Amygdala (tissue), 56 donors: ENCODE measurements around the gene RNASEH2A.
"Not testable (repeated sequence)": the region's sequence is repeated elsewhere in the genome, so short reads cannot be mapped to it uniquely, and the experiment has no call there.

Experiments used
- DNase-seq, 56 donors: peaks; one replicate each; lab custom pipeline; 2025; lab: John Stamatoyannopoulos, UW

Gene RNASEH2A

GRCh38 chr19:12792051-12792852, 14.1 kb upstream of the RNASEH2A start:
- DNase-seq: peak in 47 of 56 donors; percentile 8 to 75 (median 52)

GRCh38 chr19:12792853-12793289, 13.5 kb upstream of the RNASEH2A start:
- DNase-seq: peak in 4 of 56 donors; percentile 38 to 65 (median 56)

- DNase-seq: peak in 55 of 56 donors; percentile 60 to 97 (median 87)
Measured at GRCh38 chr19:12793290-12794195, 12.8 kb upstream of the RNASEH2A start.

GRCh38 chr19:12794196-12794941, 12.0 kb upstream of the RNASEH2A start:
- no peak for DNase-seq

GRCh38 chr19:12794971-12795381, 11.4 kb upstream of the RNASEH2A start:
- no peak for DNase-seq

- DNase-seq: peak in 51 of 56 donors; percentile 17 to 83 (median 57)
Measured at GRCh38 chr19:12796146-12797071, 10.0 kb upstream of the RNASEH2A start.

- no peak for DNase-seq
Measured at GRCh38 chr19:12797141-12797587, 9.2 kb upstream of the RNASEH2A start.

GRCh38 chr19:12797607-12798006, 8.8 kb upstream of the RNASEH2A start:
- not testable (repeated sequence) for DNase-seq

GRCh38 chr19:12799742-12800465, 6.5 kb upstream of the RNASEH2A start:
- DNase-seq: no peak

- DNase-seq: no peak
Measured at GRCh38 chr19:12800466-12800770, 6.0 kb upstream of the RNASEH2A start.

- peak in 6 of 56 donors; percentile 12 to 52 (median 42) for DNase-seq
Measured at GRCh38 chr19:12800923-12801465, 5.4 kb upstream of the RNASEH2A start.

GRCh38 chr19:12801466-12802266, 4.7 kb upstream of the RNASEH2A start, which contains the start of the genes PRDX2 and THSD8:
TSS of gene PRDX2 (minus strand) at chr19:12801800. CDS start at chr19:12801261, 539 bp downstream.
TSS of gene THSD8 (plus strand) at chr19:12802069. CDS start at chr19:12802072, 3 bp downstream.
- peak in 51 of 56 donors; percentile 18 to 86 (median 63) for DNase-seq

- DNase-seq: peak in 2 of 56 donors; percentile 43 to 55
Measured at GRCh38 chr19:12802267-12803106, 3.9 kb upstream of the RNASEH2A start.

- no peak for DNase-seq
Measured at GRCh38 chr19:12804051-12804450, 2.3 kb upstream of the RNASEH2A start.

GRCh38 chr19:12815088-12815487, 8.7 kb downstream of the RNASEH2A start:
- no peak for DNase-seq

- DNase-seq: not testable (repeated sequence)
Measured at GRCh38 chr19:12817188-12817587, 10.8 kb downstream of the RNASEH2A start.
